ENCODE results near the gene TREML1.
"Not testable (repeated sequence)": the region's sequence is repeated elsewhere in the genome, so short reads cannot be mapped to it uniquely, and the experiment has no call there.

TREML1 gene

DNA sequence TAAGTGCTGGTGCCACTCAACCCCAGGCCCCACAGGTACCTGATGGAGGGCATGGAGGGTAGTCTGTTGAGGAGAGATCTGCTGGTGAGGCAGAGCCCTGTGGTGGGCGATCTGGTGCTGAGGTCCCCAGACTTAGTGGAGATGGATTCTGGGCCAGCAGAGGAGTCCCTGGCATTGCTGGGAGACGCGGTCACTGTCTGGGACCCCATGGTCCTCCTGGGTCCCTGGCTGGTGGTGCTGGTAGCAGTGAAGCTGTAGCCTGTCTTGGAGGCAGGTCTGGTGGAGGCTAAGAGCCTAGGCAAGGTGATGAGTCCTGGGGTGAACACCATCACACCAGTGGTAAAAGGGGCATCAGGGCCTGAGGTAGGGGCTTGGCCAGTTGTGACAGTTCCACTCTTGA is 40.2 kb upstream of the TREML1 start:
- TF ChIP-seq, protein P1, sequence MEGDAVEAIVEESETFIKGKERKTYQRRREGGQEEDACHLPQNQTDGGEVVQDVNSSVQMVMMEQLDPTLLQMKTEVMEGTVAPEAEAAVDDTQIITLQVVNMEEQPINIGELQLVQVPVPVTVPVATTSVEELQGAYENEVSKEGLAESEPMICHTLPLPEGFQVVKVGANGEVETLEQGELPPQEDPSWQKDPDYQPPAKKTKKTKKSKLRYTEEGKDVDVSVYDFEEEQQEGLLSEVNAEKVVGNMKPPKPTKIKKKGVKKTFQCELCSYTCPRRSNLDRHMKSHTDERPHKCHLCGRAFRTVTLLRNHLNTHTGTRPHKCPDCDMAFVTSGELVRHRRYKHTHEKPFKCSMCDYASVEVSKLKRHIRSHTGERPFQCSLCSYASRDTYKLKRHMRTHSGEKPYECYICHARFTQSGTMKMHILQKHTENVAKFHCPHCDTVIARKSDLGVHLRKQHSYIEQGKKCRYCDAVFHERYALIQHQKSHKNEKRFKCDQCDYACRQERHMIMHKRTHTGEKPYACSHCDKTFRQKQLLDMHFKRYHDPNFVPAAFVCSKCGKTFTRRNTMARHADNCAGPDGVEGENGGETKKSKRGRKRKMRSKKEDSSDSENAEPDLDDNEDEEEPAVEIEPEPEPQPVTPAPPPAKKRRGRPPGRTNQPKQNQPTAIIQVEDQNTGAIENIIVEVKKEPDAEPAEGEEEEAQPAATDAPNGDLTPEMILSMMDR (IDR thresholded peaks at IDR 0.05; ENCODE audit: low read depth, low read length) = no peak
- no peak overlapping the region for H3K4me3 ChIP-seq (ENCODE audit: low read depth, low read length)

DNA sequence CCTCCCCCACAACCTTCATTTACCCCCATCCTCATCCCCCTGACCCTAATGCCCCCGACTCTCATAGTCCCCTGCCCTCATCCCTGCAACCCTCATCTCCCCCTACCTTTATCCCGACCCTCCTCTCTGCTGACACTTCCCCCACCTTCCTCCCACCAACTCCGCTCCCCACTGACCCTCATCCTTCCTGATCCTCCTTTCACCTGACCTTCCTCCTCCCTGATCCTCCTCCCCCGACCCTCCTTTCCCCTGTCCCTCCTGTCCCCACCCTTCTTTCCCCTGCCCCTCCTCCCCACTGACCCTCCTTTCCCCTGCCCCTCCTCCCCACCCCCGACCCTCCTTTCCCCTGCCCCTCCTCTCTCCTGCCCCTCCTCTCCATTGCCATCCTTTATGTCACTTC is 39.7 kb upstream of the TREML1 start:
- no peak overlapping the region for H3K4me3 ChIP-seq (ENCODE audit: low read depth, low read length)
- TF ChIP-seq, protein P1 (IDR thresholded peaks at IDR 0.05; ENCODE audit: low read depth, low read length) = no peak

DNA sequence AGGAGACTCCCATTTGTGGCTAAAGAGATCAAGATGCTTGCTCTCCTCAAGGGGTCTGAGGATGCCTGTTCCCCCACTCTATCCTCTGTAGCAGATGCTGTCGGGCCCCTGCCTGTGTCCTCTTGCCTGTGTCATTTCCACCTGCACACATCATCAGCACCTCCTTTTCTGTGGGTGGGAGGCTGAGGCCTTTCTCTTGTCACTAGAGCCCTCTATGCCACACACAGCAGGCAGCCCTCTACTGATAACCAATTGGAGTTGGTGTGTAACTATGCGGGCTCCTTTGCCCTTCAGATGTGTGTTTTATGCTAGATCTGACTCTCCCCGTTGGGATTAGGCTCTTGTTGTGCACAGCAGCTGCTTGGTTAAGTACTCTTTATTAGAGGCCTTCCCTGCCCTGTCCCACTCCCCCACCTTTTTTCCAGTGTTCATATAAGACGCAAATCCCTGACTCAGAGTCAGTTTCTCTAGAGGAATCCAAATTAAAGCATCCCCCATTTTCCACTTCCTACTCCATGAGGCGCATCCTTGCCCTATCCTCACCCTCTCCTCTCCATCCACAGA is 39.1 kb upstream of the TREML1 start:
- H3K4me3 ChIP-seq (ENCODE audit: low read depth, low read length) = no peak overlapping the region
- TF ChIP-seq, protein P1 (IDR thresholded peaks at IDR 0.05; ENCODE audit: low read depth, low read length) = no peak

DNA sequence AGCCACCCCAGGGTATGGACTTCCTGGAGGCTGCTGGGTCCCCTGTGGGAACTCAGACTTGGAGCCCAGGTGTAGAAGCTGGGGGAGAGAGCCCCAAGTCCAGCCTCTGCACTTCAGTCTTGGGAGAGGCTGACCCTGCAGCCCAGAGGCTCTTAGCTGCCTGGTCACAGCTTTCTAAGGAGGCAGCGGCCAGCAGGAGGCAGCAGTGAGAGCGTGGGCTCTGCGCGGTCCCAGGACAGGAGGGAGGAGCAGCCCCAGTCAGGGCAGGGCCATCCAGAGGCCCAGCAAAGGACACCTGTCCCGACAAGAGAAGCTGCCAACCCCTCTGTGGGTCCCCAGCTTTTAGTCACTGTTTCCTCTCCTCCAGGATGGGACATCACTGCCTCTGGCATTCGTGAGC is 37.4 kb upstream of the TREML1 start:
- TF ChIP-seq, protein P1 (IDR thresholded peaks at IDR 0.05; ENCODE audit: low read depth, low read length) = peak; percentile 46; the same call in 1 of the 2 replicates
- H3K4me3 ChIP-seq (ENCODE audit: low read depth, low read length) = no peak overlapping the region

DNA sequence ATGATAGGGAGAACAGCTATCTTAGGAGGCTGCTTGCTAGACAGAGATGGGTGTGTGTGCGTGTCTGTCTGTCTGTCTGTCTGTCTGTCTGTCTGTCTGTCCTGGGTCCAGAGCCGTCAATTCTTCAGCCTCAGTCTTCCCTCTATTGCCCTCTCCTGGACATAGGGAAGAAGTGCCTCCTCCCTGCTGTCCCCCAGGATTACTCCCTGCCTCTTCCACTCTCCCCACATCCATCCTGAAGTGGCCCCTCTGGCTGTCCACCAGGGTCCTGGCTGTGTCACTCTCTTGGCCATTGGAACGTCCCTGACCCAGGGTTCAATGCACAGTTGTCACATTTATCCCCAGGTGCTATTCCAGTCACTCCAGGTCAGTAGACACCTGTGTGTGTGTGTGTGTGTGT is 36.6 kb upstream of the TREML1 start:
- TF ChIP-seq, protein P1 (IDR thresholded peaks at IDR 0.05; ENCODE audit: low read depth, low read length) = no peak
- H3K4me3 ChIP-seq (ENCODE audit: low read depth, low read length) = no peak overlapping the region

DNA sequence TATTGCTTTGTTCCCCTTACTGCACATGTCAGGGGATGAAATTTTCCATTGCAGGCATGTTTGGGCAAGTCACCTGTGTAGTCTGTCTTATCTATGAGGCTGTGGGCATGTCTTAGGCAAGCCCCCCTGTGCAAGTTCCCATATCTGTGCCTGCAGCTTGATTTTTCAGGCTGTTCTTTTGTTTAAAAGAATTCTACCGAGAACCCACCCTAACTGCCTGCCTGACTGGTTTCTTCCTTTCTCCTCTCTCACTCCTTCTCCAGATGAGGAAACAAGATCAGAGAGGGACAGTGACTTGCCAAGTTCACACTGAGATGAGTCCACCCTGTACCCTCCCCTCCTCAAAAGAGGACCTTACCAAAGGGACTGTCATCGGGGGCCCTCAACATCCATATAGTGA is 35.8 kb upstream of the TREML1 start:
- H3K4me3 ChIP-seq (ENCODE audit: low read depth, low read length) = no peak overlapping the region
- TF ChIP-seq, protein P1 (IDR thresholded peaks at IDR 0.05; ENCODE audit: low read depth, low read length) = no peak

DNA sequence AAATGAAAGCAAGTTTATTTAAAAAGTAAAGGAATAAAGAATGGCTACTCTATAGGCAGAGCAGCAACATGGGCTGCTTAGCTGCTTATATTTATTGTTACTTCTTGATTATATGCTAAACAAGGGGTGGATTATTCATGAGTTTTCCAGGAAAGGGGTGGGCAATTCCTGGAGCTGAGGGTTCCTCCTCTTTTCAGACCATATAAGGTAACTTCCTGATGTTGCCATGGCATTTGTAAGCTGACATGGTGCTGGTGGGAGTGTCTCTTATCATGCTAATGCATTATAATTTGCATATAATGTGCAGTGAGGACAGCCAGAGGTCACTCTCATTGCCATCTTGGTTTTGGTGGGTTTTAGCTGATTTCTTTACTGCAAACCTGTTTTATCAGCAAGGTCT is 34.9 kb upstream of the TREML1 start:
- H3K4me3 ChIP-seq (ENCODE audit: low read depth, low read length) = not testable (repeated sequence)
